NCI-H146 treated with DMSO at 0.1 percent for 48 hours (cell line): Measurements from ENCODE around the gene PTPN11.
"Not testable (repeated sequence)": the region's sequence is repeated elsewhere in the genome, so short reads cannot be mapped to it uniquely, and the experiment has no call there.

Source experiments
- DNase-seq: peaks from one replicate; lab custom pipeline; 2025; ENCODE audit not compliant: unreplicated experiment; lab: John Stamatoyannopoulos, UW

The PTPN11 gene

GRCh38 chr12:112447106-112447505 lies 28.4 kb downstream of the PTPN11 start:
- no peak for DNase-seq

GRCh38 chr12:112448165-112448564 lies 29.4 kb downstream of the PTPN11 start:
- DNase-seq = not testable (repeated sequence)

DNA sequence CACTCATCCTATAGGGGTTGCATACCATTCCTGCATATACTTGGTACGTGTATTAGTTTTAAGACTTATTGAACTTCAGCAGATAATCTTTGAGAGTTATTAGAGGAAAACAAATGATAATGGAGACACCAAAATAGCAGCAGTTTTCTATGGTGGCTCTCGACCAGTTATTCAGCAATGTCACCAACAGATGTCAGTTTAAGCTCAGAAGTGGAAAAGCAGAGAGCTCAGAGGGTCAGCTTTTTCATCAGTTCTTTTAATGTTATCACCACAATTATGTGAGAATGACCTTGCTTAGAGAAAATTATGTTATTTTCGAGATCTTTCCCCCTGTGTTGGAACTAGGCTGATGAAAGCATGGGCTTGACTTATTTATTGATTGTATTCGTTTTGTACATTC lies 32.0 kb downstream of the PTPN11 start:
- no peak for DNase-seq

DNA sequence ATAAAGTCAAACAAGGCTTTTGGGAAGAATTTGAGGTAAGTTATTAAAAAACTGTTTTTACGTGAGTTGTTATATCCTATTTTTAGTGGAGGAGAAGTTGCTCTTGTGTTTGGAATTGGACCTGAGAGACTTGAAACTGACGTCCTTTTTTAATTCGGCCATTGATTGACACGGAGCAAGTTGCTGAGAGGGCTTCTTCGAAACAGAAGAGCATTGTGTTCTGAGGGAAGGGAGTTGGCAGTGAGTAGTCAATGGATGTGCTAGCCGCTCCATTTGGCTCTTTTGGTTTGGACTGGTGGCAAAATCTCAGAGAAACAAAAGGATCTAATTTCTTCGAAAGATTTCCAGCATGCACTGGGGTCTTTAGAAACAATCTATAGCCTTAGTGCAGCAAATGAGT lies 37.3 kb downstream of the PTPN11 start:
- no peak for DNase-seq

DNA sequence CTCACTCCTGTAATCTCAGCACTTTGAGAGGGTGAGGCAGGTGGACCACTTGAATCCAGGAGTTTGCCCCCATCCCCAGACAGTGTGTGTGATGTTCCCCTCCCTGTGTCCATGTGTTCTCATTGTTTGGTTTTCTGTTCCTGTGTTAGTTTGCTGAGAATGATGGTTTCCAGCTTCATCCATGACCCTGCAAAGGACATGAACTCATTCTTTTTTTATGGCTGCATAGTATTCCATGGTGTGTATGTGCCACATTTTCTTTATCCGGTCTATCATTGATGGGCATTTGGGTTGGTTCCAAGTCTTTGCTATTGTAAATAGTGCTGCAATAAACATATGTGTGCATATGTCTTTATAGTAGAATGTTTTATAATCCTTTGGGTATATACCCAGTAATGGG lies 38.4 kb downstream of the PTPN11 start:
- not testable (repeated sequence) for DNase-seq

DNA sequence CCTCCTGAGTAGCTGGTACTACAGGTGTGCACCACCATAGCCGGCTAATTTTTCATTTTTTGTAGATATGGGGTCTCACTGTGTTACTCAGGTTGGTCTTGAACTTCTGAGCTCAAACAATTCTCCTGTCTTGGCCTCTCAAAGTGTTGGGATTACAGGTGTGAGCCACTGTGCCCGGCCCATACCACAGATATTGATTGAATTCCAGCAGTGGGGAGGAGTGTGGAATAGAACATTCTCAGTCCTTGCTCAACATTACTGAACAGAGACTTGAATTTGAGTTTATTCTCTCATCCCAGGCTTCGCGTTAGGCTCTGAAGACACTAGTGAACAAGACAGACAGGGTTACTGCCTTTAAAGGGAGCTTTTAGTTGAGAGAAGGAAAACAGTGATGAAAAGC lies 39.6 kb downstream of the PTPN11 start:
- DNase-seq = no peak

- no peak for DNase-seq
These were observed 40.0 kb downstream of the PTPN11 start for GRCh38 chr12:112458751-112459150.

DNA sequence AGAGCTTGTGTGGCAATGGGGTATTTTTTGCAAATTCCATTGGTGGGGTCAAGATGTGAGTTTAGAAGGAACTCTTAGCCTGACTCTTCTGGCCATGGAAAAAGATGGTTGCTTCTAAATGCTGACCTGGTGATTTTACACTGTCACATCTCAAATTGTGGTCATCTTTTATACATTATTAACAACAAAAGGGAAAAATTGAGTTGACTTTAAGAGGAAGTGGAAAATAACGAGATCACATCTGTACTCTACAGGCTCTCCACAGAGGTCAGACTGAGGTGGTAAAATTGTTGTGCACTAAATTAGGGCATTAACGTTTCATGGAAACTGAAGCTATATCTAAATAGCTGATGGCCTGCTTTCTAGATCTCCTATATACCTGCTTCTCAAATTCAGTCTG lies 44.7 kb downstream of the PTPN11 start:
- DNase-seq = no peak

DNA sequence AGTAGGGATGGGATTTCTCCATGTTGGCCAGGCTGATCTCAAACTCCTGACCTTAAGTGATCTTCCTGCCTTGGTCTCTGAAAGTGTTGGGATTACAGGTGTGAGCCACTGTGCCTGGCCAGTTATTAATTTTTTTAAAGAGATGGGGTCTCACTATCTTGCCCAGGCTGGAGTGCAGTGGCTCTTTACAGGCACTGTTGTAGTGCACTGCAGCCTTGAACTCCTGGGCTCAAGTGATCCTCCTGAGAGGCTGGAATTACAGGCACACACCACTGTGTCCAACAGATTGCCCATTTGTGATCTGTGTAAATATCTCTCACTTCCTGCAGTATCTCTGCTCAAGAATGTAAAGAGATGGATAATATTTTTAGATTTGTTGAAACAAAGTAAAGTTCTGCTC lies 45.9 kb downstream of the PTPN11 start:
- no peak for DNase-seq

DNA sequence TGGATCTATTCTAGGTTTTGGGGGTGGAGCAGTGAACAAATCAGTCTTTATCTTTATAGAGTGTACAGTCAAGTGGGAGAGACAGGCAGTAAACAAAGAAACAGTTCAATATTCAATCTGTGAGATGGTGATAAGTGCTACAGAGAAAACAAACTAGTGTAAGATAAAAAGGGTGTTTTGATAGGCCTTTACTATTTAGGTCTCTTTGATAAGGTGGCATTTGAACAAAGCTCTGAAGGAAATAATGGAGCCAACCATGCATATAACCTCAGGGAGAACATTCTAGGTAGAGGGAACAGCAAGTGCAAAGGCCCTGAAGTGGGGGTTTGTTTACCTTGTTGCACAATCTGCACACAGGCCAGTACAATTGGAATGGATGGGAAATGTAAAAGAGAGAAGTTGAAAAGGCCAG lies 47.3 kb downstream of the PTPN11 start:
- DNase-seq = no peak

- no peak for DNase-seq
These were observed 48.1 kb downstream of the PTPN11 start for GRCh38 chr12:112466835-112467234.

- DNase-seq = no peak
These were observed 49.3 kb downstream of the PTPN11 start for GRCh38 chr12:112468046-112468445.

DNA sequence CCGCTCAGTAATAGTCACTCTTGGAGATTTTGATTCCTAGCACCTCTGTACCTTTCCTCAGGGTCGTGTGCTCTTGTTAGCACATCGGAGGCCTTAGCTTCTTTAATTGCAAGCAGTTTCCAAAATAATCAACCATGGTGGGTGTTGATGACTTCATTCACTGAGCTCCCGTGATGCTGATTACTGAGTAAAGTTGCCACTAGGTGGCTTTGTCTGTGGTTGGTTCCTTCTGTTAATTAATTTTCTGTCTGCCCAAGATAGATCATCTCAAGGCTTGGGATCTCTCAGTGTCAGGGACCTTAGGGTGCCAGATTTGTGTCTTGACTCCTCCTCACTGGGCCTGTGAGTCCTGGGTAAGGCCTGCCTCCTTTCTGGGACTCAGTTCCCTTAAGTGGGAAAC lies 54.3 kb downstream of the PTPN11 start:
- DNase-seq = no peak

- no peak for DNase-seq
These were observed 60.7 kb downstream of the PTPN11 start for GRCh38 chr12:112479413-112479812.

GRCh38 chr12:112480931-112481330 lies 62.2 kb downstream of the PTPN11 start:
- no peak for DNase-seq

DNA sequence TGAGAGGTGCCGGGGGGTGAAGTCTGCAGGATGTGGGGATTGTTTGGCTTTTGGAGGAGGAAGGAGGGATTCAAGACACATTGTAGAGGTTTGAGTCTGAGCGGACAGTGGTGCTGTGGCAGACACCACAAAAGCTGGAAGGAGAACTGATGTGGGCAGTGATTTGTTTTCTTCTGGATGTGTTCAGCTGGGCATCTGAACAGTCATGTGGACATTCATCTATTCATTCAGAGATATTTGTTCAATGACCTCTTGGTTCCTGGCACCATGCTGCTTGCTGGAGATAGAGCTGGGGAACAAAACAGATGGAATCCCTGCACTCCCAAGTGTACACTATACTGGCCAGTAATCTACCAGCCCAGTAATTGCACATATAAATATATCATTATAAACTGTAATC lies 64.0 kb downstream of the PTPN11 start:
- DNase-seq = peak; percentile 47

- DNase-seq = no peak
These were observed 67.6 kb downstream of the PTPN11 start for GRCh38 chr12:112486361-112486760.

GRCh38 chr12:112488257-112488876 lies 69.6 kb downstream of the PTPN11 start:
- no peak for DNase-seq

DNA sequence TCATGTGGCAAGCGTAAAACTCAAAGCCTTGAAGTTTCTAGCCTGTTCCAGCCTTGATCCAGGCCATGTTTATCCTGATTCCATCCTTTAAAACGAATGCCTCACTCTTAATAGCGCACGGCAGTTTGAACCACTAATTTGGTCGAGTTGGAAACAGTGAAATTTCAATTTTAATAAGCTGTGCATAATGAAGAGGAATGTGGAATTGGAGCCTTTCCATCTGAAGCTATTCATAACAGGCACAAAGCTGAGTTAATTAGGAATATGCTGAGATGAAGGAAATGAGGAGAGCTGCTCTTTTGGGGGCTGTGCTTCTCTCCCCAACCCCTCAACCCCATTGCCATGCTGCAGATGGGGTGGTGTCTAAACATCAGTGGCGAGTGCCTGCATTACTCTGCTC lies 70.7 kb downstream of the PTPN11 start:
- DNase-seq = no peak

- no peak for DNase-seq
These were observed 77.7 kb downstream of the PTPN11 start for GRCh38 chr12:112496496-112496895.

DNA sequence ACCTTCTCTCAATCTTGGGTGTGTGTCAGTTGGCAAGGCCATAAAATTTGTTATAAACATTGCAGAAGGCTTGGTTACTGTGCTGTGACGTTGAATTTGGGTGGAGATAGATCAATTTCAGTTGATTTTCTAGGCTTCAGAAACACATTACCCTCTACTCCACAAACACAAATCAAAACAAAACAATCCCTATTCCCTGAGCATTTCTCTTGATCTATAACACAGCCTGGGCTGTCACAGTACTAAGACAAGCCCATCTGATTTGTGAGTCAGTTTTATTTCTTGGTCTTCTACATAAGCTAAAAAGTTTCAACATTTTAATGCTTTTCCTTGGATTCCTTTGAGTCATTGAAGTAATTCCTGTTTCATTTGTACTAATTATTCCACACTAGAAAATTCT lies 79.8 kb downstream of the PTPN11 start:
- DNase-seq = no peak

GRCh38 chr12:112503512-112503911 lies 84.8 kb downstream of the PTPN11 start:
- no peak for DNase-seq

DNA sequence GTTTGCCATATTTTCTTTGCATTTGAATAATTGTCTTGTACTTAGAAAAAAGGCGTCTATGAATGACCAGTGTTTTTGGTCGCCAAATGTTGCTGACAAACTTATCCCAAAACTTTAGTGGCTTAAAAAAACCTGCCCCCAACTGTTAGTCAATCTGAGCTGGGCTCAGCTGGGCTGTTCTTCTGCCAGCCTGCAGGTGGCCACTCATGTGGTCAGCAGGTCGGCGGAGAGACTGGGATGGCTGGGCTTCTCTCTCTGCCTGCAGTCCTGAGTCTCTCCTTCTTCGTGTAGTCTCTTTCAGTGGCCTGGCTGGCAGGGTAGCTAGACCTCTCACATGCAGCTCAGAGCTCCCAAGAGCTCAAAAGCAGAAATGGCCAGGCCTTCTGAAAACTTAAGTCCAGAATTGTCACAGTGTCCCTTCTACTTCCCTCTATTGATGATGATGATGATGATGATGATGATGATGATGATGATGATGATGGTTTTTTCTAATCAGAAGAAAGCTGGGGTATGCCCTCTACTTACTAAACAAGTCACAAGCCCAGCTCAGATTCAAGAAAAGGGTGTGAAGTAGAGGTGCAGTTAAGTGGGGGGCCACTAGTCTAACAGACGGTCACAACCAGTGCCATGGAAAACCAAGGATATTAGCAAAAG lies 87.9 kb downstream of the PTPN11 start:
- no peak for DNase-seq
